Fibroblast of skin of abdomen (primary cell): ENCODE data around the gene SLC2A5.
"Not testable (repeated sequence)": the region's sequence is repeated elsewhere in the genome, so short reads cannot be mapped to it uniquely, and the experiment has no call there.

ENCODE experiments used
- DNase-seq: peaks from one replicate; pipeline ENCODE4 v3.0.0-alpha.2; 2013

SLC2A5 gene

DNA sequence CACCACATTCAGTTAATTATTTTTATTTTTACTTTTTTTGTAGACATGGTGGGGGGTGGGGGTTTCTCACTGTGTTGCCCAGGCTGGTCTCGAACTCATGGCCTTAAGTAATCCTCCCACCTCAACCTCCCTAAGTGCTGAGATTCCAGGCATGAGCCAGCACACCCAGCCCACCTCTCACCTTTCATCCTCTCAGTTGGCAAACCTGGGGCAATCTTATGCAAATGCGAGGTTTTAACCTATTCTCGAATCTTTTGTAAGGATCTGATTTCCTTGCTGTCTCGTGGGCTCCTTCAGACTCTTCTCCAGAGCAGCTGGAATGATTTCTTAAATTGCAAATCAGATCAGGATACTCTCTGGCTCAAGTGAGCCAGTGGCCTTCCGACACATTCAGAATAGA is 36.1 kb downstream of the SLC2A5 start:
- no peak for DNase-seq

DNA sequence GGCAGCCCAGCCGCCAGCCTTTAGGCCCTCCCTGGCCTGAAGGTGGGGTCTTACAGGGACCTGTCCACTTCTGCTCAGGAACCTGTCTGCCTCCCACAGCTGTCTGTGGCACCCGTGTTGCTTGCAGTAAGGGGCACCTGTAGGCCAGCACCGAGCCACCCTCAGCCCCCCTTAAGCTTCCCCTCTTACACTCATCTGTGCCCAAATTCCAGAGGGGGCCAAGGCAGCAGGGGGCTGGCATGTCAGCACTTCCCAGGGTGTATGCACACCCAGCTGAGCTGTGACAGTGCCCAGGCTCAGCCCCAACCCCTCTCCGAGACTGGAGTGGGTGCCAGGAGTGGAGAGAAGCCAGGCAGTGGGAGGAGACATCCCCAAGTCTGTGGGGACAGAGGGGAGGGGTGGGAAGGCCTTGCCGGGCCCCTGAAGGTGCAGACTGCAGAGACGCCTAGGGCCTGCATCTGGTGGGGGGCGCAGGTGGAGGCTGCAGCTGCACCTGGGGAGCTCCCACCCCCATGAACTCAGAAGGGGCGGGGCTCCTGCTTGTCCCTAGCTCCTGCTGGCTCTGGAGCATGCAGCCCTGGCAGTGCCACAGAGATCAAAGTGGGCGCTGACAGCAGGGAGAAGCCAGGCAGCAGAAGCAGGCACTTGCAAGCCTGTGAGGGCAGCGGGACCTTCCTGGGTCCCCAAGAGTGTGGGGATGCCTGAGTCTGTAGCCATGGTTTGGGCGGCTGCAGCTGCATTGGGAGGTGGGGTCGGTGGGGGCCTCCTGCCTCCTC is 37.8 kb downstream of the SLC2A5 start:
- no peak for DNase-seq

DNA sequence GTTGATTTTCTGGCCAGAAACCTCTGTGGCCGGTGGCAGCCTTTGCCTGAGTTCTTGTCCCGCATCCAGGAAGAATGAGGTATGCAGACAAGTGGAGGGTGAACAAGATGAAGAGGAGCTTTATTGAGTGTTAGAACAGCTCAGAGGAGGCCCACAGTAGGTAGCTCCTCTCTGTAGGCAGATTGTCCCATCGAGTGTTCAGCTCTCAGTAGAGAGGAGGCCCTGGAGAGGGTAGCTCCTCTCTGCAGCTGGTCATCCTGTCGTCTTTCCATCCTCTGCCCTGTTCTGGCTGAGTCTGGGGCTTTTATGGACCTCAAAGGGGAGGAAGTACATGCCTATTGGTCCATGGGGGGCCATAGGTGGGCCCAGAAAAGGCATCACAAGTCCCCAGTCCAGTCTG is 38.4 kb downstream of the SLC2A5 start:
- not testable (repeated sequence) for DNase-seq

DNA sequence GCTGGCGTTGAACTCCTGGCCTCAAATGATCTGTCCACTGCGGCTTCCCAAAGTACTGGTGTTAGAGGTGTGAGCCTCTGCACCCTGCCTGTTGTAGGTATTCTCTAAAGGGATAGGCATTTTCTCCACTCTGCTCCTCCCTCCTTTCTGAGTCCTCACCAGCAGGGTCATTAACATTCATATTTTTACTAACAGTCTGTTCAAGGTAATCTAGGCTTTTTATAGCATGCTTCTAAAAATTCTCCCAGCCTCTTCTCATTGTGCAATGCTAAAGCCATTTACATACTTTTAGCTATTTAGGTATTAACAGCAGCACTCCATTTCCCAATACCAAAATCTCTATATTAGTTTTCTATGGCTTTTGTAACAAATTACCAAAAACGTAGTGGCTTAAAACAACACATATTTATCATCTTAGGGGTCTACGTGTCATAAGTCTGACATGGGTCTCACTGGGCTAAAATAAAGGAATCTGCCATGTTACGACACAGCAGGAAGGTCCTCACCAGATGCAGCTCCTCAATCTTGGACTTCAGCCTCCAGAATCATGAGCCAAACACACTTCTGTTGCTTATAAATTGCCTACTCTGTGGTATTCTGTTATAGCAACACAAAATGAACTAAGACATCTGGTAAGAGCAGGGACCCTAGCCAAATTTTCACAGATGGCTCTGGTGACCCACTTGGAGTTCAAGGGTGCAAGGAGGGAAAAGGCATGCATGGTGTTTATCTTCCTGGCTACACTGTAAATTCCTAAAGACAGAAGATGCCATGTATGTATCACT is 40.3 kb downstream of the SLC2A5 start:
- DNase-seq: peak; percentile 52

DNA sequence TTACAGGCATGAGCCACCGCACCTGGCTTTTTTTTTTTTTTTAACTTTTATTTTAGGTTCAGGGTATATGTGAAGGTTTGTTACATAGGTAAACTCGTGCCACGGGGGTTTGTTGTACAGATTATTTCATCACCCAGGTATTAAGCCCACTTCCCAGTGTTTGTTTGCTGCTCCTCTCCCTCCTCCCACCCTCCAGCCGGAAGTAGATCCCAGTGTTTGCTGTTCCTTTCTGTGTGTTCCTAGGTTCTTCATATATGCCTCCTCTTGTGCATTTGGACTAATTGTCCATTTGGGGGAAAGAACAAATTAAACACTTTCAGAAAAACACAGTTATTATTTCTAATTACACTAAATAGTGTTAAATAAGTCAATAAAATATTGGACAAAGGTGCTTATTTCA is 42.1 kb downstream of the SLC2A5 start:
- DNase-seq: no peak

DNA sequence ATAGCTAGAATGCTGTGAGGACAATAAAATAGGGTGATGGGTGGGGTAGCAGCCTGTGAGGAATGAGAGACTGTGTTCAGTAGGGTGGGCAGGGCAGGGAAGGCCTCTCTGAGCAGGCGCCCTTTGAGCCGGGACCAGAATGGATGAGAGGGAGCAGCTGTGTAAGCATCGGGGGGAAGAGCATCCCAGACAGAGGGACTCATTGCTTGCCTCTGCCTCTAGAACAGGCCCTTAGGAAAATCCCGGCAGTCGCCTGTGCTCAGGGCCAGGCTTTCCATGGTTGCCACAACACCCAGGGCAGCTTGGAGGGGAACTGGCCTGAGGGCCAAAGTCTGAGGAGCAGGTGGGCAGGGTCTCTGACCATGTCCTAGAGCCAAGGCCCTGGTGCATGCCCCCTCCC is 44.0 kb downstream of the SLC2A5 start:
- DNase-seq: no peak

DNA sequence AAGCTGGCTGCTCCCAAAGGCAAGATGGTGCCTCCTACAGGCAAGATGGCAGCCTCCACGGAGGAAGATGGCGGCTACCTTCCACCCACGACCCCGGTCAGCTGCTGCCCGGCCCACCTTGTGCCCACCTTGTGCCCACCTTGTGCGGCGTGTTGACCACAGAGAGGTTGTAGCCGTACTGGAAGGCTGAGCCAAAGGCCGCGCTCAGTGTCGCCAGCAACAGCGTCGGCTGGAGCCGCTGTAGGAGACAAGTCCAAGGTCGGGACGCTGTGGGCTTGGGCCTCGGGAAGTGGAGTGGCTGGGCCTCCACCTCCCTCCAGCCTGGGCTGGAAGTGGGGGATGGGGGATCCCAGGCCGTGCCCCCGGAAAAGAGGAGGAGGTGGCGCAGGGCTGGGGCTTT is 44.6 kb downstream of the SLC2A5 start:
- no peak for DNase-seq

DNA sequence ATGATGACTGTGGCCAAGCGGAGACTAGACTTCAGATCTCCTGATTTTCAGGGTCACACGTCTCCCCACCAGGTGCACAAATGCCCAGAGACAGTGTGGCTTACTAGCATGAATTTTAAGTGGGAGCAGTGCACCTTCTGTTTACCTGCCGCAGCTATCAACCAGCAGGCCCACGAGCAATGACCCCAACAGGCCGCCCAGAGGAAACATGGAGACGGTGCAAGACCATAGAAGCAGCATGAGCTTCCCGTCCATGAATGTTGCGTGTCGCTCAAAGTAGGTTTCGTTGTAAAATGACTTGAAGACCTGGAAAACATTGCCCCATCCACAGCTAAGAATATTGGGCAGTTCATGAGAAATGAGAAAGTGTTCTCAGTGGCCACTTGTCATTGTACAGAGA is 46.7 kb downstream of the SLC2A5 start:
- DNase-seq: no peak

DNA sequence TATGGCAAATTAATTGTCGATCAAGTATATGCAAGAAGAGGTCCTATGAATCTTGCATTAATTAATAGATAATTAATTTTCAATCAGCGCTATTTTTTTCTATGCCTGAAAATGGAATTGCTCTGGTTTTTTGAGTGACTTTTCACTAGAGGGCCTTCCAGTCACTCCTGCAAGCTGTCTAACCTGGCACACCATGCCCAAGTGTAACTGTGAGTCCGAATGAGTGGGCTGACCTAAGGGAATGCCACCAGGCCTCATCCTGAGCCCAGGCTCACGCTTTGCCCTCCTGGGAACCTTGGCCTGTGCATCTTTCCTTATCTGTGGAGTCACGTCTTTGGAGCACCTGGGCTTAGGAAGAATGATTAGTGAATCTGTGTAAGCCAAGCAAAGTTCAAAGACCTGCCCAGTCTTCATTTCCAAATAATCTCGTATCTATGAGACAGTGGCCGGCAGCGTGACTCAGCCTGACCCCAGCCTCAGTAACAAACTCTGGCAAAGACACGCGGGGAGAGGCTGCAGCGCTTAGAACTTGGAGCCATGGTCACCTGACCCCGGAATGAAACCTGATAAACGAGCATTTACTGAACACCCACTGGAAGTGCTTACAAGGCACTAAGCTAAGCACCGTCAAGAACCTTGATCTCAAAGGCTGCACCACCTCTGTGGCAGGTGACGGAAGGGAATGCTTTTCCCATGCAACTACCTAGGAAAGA is 47.3 kb downstream of the SLC2A5 start:
- not testable (repeated sequence) for DNase-seq

DNA sequence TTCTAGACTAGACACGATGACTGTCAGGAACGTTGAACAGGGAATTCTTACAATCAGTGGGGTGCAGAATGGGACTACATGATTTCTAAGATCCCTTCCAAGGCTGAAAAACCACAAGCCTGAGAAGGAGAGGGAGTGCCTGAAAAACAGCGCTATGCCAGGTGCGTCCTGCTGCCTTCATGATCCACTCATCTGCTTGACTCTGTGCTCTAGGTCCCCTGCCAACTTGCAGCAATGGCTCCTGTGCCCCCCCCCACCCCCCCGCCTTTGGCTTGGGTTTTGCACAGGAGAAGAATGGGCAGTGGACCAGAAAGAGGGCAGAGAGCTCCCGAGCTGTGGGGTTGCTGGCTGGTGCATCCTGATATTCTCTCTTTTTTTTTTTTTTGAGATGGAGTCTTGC is 49.1 kb downstream of the SLC2A5 start:
- no peak for DNase-seq

DNA sequence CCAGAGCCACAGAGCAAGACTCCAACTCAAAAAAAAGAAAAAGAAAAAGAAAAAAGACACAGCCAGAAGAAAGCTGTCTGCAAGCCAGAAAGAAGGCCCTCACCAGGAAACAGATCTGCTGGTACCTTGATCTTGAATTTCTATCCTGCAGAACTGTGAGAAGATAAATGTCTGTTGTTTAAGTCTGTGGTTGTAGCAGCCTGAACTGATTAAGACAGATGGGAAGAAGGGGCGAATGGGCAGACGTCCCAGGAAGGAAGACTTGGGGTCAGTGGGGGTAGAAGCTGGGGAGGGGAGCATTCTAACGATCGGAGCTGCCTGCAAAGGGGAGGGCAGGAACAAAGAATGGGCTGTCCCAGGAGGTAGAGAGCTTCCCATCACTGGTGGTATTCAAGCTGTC is 49.5 kb downstream of the SLC2A5 start:
- DNase-seq: peak; percentile 64

DNA sequence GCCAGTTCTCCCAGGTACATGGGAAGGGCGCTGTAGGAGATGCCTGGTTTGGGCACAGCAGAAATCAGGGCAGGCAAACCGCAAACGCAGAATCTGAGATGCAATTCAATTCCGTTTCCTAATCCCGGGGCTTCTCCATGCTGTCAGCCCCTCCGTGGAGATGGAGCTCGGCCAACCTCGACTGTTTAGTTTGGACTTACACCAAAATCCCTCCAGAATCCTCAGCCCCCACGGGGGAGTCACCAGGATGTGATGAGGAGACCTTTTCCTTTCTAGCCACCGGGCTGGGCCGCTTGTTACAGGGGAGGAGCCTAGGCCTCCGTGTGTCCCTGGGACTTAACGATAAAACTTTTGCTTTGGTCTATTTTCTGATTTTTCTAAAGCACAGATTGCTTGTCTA is 51.1 kb downstream of the SLC2A5 start:
- no peak for DNase-seq

DNA sequence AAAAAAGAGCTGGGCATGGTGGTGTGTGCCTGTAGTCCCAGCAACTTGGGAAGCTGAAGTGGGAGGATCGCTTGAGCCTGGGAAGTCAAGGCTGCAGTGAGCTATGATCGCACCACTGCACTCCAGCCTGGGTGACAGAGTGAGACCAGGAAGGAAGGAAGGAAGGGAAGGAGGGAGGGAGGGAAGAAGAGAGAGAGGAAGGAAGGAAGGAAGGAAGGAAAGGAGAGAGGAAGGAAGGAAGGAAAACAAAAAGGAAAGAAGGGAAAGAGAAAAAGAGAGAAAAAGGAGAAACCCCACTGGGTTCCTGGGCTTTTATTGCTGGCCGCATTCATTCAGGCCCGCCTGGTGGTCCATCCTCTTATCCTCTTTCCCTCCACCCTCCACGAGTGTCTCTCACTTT is 53.0 kb downstream of the SLC2A5 start:
- DNase-seq: no peak

DNA sequence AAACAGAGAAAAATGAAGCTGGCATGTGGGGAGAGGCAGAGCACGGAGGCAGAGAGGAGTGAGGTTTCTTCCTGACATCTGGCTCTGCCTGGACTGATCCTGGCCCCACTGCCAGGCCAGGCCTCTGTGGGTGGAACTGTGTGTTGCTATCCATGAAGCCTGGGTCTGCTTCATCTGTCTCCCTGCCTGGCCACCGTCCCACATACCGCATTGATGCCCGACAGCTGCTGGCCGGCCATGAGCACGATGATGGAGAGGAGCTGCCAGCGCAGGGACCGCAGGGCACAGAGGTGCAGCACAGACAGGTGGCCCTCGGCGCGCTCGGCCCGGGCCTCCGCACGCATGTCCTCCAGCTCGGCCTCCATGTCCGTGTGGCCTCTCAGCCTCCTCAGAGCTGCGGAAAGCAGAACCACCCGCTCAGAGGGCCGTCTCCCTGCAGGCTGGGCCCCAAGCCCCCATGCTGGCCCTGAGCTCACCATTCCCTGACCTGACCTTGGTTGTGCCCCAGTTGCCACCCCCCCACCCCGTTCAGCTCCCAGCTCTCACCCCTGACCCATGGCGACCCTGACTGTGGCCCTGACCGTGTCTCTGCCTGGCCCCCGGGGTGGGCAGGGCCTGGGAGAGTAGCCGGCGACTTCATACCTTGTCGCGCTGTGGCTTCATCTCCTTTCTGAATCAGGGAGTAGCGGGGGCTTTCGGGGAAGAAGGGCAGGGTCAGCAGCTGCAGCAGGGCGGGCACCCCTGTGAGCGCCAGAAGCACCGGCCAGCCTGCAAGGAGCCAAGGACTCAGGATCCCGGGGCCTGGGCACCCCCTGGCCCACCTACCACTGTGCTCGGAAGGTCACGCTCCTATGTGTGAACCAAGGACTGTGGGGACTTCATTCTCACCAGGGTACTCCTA is 54.7 kb downstream of the SLC2A5 start:
- DNase-seq: no peak

DNA sequence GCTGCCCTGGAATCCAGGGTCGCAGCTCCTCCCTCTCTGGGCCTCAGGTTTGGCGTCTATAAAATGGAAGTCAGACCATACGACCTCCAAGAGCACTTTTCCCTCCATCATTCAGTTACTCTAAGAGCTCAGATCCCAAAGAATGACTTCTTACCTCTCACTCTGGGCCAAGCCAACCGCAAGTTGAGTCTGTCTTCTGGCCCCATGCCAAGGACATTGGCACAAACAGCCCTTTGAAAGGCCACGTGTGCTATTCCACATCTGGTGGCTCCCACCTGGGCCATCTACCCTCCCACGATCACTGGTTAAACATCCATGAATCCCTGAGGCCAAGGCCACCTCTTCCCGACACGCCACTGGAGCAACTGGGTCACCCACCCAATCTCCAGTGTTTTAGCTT is 55.6 kb downstream of the SLC2A5 start:
- DNase-seq: no peak

DNA sequence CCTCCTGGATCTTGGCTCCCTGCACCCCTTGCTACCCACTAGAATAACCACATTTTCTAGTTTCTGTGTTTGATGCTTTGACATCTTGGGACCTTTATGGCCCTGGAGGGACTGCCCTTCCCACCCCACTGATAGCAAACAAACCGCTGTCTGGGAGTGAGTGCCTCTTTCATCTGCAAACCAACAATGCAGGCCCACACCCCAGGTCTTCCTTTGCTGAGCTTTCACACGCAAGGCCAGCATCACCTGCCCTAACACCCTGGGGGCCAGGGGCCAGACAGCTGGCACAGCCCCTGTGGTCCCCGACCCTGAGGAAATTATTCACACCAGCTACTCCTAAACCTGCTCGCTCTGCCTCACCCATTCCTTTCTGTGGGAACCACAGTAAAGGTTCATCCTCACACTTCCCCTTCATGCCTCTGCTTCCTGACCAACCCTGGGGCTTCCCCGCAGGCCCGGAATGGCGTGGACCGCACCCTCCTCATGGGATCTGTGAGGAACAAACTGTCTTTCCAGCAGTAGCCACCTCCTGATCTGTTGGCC is 58.6 kb downstream of the SLC2A5 start:
- DNase-seq: no peak

DNA sequence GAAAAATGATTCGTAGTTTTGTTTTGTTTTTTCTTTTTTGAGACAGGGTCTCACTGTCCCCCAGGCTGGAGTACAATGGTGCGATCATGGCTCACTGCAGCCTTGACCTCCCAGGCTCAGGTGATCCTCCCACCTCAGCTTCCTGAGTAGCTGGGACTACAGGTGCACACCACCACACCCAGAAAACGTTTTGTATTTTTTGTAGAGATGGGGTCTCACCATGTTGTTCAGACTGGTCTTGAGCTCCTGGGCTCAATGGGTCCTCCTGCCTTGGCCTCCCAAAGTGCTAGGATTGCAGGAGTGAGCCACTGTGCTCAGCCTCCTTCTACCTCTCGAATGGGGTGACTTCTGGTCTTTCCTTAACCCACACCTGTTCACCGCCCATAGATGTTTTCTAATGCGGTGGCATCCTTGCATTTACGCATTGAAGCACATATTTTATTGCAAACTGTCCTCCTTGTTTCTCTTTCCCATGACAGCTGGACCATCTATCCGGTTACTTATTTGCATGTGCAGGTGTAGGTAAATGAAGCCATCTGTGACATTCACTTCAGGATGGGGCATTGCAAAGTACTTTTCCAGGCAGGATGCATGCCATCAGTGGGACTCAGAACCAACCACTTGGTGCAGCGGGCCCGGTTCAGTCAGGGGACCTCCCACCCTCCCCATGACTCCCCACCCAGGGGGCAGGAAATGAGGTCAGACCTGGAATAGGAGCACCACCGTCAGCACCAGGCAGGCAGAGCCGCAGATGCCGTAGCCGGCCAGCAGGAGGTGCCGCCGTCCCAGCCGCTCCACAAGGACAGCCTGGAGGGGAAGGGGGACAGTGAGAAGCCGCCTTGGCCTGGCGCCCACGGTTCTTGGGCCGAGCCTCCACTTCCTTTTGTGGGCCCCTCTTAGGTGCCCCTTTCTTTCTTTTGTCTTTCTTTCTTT is 59.7 kb downstream of the SLC2A5 start:
- peak; percentile 14 for DNase-seq

DNA sequence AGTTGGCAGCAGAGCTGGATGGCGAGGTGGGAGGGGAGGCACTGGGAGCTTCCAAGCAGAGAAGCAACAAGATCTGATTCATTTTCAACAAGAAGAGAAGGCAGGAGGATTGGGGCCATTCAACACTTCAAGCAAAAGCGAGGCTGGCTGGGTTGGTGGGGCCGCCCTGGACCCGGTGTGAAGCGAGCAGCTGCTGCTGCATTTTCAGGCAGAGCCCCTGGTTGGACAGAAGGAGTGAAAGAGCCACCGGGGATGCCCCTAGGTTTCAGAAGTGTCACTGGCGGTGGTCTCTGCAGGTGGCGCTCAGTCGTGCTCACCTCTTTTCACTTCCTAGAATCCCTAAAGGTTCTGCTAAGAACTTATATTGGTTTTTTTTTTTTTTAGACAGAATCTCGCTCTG is 61.2 kb downstream of the SLC2A5 start:
- no peak for DNase-seq

DNA sequence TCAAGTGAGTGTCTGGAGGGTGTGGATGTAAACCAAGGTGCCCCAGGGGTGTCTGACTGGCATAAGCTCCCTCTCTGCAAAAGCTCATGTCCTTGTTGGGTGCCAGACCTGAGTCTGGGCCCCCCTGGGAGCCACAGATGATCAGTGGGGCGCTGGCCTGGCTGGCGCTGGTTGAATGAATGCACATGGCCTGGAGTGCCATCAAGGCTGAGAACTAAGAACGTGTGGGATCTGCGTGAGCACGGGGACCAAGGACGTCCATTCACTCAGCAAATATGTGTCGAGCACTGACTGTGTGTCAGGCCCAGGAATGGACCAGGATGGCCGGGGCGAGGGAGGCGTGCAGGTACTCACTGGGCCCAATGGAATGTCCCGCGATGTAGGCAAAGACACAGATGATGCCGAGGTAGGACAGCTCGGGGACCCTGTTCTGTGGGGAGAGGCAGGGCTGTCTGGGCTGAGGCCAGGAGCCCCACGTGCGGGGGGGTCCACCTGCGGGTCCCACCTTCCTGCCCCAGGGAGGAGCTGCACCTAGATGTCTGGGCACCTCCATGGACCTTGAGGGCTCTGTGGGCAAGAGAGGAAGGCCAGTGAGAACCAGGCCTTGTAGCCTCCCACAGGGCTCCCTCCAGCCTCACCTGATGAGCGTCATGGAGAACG is 62.3 kb downstream of the SLC2A5 start:
- no peak for DNase-seq

DNA sequence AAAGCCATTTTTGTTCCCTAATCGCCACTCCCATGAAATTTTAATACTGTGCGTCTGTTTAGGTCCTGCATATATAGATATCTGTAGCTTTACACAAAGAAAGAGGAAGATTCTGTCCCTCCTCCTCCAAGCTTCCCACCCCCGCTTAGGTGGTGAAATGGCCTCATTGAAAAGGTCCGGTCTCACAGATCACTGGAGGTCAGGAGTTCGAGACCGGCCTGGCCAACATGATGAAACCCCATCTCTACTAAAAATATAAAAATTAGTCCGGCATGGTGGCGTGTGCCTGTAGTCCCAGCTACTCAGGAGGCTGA is 64.1 kb downstream of the SLC2A5 start:
- no peak for DNase-seq
